GM19238 (cell line): ENCODE measurements around the gene WSCD1.

Source experiments
- DNase-seq: peaks from one replicate; pipeline ENCODE4 v3.0.0; 2011; ENCODE audit warnings: low spot score; ENCODE audit not compliant: insufficient read length

WSCD1 gene

GRCh38 chr17:6069539-6070429, at the start of gene WSCD1:
WSCD1 (plus strand) TSS chr17:6070379; CDS start chr17:6080659, 10,280 bp downstream.
- no peak for DNase-seq

DNA sequence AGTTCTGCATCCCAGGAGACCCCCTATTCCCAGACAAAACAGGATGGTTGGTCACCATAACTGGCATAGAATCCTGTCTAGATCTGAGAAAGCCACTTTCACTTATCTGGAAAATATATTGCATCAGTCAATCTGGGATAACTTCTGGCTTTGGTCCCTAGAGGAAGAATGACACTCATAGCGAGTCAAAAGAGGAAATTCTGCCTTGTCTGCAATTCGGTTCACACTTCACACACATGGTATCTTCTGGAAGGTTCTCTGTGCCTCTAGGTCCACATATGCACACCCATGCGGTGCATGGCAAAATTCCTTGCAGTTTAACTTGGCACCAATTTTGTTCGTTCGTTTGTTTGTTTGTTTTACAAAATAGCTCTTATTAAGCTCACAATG, 49.2 kb upstream of the WSCD1 start:
- no peak for DNase-seq

DNA sequence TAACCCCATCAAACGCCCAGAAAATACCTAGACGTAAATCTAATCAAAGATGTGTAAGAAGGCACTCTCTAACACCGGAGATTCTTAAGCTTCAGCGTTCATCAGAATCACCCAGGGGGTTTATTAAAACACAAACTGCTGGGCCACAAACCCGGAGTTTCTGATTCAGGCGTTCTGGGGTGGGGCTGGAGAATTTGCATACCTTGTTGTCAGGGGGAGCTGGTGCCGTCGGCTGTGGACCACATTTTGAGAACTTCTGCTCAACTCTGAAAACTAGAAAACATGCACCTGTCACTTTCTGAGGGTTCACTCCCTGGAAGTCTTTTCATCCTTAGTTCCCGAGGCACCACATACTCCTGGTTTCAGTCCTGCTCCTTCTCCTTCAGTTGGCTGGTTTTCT, 48.6 kb upstream of the WSCD1 start:
- no peak for DNase-seq

DNA sequence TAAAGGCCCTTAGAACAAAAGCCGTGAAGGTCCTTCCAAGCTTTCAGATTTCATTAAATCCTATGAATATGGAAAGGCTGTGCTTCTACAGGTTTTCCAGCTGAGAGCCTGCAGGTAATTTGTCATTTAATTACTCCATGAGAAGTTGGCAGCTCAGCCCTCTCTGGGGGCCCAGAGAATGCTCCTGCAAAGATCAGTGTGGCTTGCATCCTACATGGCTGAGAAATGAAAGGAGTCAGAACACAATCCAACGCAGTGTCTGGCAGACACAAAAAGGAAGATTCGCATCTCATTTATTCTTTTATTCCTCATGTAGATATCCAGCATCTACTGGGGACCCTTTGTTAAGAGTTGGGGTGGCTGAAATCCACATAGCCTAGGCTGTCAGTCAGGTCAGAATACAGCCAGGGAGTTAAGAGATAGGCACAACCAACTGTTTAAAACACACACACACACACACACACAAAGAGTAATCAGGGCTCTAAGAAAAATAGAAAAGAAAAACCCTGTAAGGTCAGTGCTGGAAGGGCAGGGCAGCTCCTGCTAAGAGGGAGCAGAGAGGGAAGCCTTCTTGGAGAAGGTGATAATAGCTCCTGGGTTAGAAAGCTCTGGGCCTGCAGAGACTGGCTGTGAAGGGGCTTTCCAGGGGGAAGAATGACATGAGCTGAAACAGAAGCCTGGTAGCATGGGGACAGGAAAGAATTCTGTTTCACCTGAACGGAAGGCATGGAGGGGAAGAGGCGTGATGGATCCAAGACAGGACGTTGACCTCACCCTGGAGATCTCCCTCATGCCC, 46.9 kb upstream of the WSCD1 start:
- no peak for DNase-seq

- no peak for DNase-seq
Observed at GRCh38 chr17:6024576-6024975, 45.6 kb upstream of the WSCD1 start.

- DNase-seq, result no peak
Observed at GRCh38 chr17:6027342-6028024, 42.7 kb upstream of the WSCD1 start.

DNA sequence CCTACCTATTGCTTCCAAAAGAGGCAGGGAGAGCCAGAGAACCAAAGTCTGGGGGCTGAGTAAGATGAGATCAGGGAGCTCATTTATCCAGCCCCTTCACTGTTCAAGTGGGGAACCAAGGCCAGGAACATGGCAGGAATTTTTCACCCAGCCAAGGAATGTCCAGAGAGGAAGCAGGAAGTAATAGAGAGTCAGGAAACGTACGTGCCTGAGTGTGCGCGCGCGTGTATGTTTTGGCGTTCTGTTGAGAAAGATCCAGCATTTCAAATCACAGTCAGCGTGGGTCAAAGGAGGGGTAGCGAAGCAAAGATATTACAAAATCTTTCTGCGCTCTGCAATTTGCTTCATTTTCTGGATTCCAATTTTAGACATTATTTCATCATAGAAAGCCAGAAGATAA, 41.9 kb upstream of the WSCD1 start:
- DNase-seq, result no peak

DNA sequence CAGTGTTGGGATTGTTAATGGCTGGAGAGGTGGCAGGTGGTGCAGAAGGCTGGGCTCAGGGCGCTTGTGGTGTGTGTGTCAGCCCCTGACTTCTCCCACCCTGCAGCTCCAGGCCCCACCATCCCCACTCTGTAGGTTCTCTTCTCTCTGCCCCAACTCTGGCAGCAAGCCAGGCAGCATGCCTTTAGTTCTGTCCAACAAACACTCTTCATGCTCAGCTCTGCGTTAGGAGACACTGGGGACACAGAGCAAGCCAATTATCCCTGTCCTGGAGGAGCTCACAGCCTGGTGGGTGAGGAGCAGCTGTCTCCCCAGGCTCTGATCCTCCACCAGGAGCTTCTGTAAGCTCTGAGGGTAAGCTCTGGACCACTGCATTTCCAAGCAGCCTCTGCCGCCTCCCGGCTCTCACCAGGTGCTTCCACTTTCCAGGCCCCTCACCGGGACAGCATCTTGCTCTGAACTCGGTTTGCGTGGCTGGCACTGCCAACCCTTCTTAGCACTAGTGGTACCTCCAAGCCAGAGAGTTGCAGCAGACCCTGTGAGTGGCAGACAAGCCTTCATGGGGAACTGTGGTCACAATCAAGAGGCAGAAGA, 34.3 kb upstream of the WSCD1 start:
- DNase-seq, result no peak

DNA sequence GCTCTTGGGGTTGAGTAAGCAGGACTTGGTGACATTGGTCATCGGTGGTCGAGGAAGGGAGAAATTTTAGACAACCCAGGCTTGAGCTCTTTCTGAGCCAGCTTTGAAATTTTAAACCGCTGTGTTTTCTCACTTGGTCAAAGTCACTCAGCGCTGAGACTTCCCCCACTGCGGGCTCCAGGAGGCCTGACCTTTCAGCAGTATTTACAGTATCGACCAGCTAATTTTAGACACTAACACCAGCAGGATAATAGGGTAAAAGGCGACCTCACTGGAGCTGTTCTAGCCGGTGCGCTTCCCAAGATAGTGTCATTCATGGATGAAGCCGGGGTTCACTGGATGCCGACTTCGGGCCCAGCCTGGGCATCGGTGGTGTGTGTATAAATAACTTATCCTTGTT, 29.7 kb upstream of the WSCD1 start:
- no peak for DNase-seq

DNA sequence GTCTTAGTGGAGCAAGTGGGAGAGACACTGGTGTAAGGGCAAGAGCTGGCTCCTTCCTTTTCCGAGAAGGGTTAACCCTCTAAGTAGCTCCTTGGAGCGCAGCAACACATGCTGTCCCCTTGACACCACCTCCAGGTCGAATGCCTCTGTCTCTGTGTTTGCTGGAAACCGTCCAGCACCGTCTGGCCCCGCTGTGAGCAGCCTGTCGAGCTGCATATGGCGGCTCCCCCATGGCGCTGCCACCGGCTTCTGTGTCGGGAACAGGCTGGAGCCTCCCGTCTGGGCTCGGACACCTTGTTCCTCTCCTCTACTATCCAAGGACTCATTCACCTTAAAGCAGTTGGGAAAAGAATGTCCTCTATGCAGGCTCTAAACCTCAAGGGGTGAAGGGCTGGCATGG, 28.9 kb upstream of the WSCD1 start:
- DNase-seq, result no peak

- no peak for DNase-seq
Observed at GRCh38 chr17:6043405-6043804, 26.8 kb upstream of the WSCD1 start.

DNA sequence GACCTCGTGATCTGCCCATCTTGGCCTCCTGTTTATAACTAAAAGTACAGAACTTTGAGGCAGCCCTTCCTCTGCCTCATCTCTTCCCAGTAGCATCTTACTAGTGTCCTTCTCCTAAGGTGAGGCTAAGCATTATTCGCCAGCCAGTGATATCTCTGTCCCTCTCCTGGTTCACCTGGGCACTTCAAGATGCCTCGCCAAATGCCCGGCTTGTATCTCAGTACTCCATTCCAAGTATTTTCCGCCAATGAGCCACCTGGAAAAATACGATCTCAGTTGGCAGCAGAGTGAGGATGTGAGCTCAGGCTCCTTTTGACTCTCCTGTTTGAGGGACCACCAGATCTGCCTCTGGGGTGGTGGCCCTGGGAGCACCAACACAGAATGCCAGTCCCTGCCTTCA, 25.9 kb upstream of the WSCD1 start:
- no peak for DNase-seq

DNA sequence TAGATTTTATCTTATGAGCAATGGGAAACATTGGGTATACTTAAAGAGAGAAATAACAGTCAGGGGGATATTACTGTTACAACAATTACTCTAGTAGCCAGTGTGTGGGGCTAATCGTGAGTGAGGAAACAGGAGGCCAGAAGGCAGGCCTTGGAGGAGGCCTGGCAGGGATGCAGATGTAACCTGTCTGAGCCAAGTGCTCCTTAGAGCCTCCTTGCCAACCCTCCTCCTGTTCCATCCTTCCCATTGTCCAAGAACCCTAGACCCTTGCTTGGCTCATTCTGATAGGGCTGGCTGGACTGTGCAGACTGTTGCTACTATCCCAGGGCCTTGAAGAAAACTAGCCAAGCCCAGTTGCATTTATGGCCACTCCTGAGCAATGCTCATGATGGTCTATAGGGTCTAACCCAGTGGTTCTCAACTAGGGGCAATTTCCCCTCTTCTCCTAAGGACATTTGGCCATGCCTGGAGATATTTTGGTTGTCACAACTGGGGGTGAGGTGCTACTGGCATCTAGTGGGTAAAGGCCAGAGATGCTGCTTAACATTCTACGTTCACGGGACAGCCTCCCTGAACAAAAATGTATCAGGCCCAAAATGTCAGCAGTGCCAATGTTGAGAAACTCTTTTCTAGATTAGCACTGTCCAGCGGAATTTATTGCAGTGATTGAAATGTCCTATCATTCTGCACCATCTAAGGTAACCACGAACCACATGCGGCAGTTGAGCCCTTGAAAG, 24.4 kb upstream of the WSCD1 start:
- DNase-seq, result no peak

DNA sequence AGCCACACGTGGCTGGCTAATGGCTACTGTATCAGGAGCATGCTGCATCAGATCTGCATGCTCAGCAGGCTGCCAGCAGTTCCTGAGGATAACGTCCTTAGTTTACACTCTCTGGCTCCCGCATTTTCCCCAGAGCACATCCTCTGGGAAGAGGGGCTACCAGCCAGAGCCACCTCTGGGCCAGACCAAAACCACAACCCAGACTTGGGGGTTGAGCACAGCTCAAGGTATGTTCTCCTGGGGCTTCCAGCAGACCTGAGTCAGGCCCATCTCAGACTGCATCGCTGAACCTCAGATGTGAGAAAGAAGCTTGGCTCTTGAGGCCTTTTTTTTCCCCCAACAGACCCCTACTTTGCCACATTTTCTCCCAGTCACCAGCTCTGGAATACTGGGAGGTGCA, 23.7 kb upstream of the WSCD1 start:
- no peak for DNase-seq

- DNase-seq, result no peak
Observed at GRCh38 chr17:6046931-6047330, 23.2 kb upstream of the WSCD1 start.

DNA sequence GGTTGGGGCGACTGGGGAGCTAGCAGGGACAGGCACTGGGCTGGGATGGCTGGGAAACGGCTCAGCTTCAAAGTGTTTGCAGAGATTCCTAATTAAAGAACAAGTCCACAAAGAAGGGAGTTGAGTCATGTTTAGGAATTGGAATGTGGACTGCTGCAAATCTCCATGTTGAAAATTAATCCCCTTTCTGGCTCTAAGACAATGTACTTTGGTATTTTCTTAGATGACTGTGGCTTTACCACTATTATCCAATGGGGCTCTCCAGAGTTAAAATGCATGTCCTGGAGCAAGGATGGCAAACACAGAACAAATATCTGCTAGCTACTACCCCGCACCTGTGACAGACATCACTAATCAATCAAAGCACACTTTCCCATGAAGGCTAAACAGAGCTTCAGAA, 22.2 kb upstream of the WSCD1 start:
- no peak for DNase-seq

DNA sequence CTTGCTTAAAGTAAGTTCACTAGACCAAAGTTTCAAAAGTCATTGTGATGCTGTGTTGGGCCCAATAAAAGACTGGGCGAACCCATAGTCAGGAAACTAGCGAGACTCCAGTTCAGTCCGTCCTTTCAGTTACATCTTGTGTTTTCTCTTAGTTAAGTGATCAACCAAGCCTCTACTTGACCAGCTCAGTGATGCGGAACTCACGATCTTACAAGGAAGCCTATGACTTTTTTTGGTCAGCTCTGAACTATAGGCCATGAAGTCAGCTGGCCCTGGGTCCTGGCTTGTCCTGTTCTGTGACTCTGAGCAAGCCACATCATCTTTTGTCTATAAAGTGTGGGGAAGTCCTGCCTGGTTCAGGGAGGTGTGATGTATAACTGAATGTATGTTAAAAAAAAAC, 21.7 kb upstream of the WSCD1 start:
- DNase-seq, result no peak

DNA sequence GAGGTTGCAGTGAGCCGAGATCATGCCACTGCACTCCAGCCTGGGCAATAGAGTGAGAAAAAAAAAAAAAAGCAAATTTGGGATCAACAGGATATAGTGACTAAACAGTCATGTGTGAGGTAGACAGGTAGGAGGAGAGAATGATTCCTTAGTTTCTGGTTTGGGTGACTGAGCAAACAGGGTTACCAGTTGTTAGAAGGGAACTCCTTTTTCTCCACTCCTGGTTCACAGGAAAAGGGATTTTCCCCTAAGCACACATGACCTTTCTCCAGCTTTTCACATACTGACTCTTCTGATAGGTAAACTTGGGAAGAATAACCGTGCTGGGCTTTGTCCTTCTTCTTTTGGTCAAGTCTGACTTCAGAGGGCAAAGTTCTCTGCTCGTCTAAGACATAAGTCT, 17.3 kb upstream of the WSCD1 start:
- no peak for DNase-seq

DNA sequence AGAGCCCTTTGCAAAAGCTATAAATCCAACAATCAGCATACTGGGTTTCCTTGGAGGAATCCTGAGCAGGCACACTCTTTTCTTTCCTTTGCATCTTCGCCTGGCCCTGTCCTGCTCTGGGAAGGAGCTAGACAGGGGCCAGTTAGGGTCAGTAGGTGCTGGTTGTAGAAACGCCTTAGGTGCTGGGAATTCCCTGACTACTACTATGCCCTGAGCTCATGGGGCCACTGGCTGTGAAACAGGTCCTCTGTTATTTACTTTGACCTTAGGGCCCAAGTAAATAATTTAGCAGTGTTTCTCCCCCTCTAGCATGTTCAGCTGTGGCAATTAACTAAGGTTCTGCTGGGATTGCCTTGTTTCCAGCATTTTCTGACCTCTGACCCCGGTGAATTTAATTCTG, 15.8 kb upstream of the WSCD1 start:
- no peak for DNase-seq

DNA sequence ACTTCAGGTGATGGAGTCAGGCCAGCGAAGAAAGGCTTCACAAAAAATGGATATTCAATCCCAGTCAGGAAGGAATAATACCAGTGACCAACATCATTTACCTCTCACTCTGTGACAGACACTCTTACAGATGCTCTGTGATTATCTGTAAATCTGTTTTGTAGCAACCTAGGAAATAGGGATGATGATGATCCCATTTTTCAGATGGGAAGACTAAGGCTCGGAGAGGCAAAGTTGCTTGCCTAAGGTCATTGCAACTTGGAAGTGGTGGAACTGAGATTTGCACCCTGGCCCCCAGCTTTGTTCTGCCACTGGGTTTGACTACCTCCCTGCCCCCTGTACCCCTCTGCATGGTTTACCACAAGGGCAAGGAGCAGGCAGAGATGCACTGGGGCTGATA, 14.1 kb upstream of the WSCD1 start:
- no peak for DNase-seq

DNA sequence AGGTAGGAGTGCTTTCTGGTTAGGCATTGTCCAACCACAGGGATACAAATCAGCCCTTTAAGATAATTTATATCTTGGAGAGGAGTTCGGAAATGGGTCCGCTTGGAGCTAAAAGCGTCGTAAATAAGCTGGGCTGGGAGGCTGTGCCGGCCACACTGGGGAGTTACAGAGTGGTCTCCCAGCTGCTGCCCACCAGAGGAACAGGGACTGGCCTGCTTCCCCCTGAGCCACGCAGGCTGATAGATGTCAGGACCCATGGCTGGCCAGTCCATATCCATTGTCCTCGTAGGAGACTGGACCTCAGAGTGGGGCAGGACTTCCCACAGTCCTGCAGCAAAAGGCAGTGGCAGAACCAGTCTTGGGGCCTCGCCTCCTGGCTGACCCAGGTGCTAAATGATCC, 12.6 kb upstream of the WSCD1 start:
- DNase-seq, result no peak
